HL-60/S4 treated with phorbol 12-myristate 13-acetate at 8.2 ng/mL for 4 days and 3 days (cell line): ENCODE data around the gene PTEN.
"Not testable (repeated sequence)": the region's sequence is repeated elsewhere in the genome, so short reads cannot be mapped to it uniquely, and the experiment has no call there.

ENCODE experiments used
- in situ Hi-C: fragments of 300-500 bp; cut with MboI; formaldehyde crosslinking; loops from 2 replicates; pipeline ENCODE4 v1.15.0; 2022; ENCODE audit warnings: low sequenced_read_pairs

Gene PTEN

GRCh38 chr10:87844837-87845623 lies 18.4 kb upstream of the PTEN start:
- in situ Hi-C loops, result no loop called here

- in situ Hi-C loops, result no loop called here
These were observed 17.8 kb upstream of the PTEN start for GRCh38 chr10:87845624-87845998.

GRCh38 chr10:87846023-87846422 lies 17.4 kb upstream of the PTEN start:
- in situ Hi-C loops, result no loop called here

GRCh38 chr10:87846711-87847110 lies 16.7 kb upstream of the PTEN start:
- in situ Hi-C loops, result not testable (repeated sequence)

GRCh38 chr10:87847550-87847949 lies 15.9 kb upstream of the PTEN start:
- in situ Hi-C loops, result no loop called here

- in situ Hi-C loops, result no loop called here
These were observed 14.4 kb upstream of the PTEN start for GRCh38 chr10:87849001-87849400.

- in situ Hi-C loops, result loop anchor here (25.0 kb wide), 2 partner anchors 537 to 712 kb away; no protein-coding TSS in a partner anchor
These were observed 12.7 kb upstream of the PTEN start for GRCh38 chr10:87850742-87851205.

- in situ Hi-C loops, result loop anchor here (25.0 kb wide), 2 partner anchors 535 to 710 kb away; no protein-coding TSS in a partner anchor
These were observed 11.3 kb upstream of the PTEN start for GRCh38 chr10:87852089-87852488.

GRCh38 chr10:87855247-87855646 lies 8.2 kb upstream of the PTEN start:
- in situ Hi-C loops, result loop anchor here (25.0 kb wide), 2 partner anchors 532 to 707 kb away; no protein-coding TSS in a partner anchor

GRCh38 chr10:87855665-87856064 lies 7.8 kb upstream of the PTEN start:
- in situ Hi-C loops, result loop anchor here (25.0 kb wide), 2 partner anchors 532 to 707 kb away; no protein-coding TSS in a partner anchor

- in situ Hi-C loops, result loop anchor here (25.0 kb wide), 2 partner anchors 527 to 702 kb away; no protein-coding TSS in a partner anchor
These were observed 3.1 kb upstream of the PTEN start for GRCh38 chr10:87860156-87860795.

GRCh38 chr10:87860816-87861403 lies 2.5 kb upstream of the PTEN start:
- in situ Hi-C loops, result loop anchor here (25.0 kb wide), 2 partner anchors 526 to 701 kb away; no protein-coding TSS in a partner anchor

- in situ Hi-C loops, result loop anchor here (25.0 kb wide), 2 partner anchors 526 to 701 kb away; no protein-coding TSS in a partner anchor
These were observed 1.9 kb upstream of the PTEN start for GRCh38 chr10:87861566-87861952.

- in situ Hi-C loops, result loop anchor here (25.0 kb wide), 2 partner anchors 525 to 700 kb away; no protein-coding TSS in a partner anchor
These were observed 1.3 kb upstream of the PTEN start for GRCh38 chr10:87861953-87862678.

GRCh38 chr10:87862679-87863052 lies 759 bp upstream of the PTEN start:
- in situ Hi-C loops, result loop anchor here (25.0 kb wide), 2 partner anchors 525 to 700 kb away; no protein-coding TSS in a partner anchor

- in situ Hi-C loops, result loop anchor here (25.0 kb wide), 2 partner anchors 523 to 698 kb away; no protein-coding TSS in a partner anchor
These were observed 598 bp downstream of the PTEN start for GRCh38 chr10:87863951-87864495.

GRCh38 chr10:87864496-87865059 lies 1.2 kb downstream of the PTEN start:
- in situ Hi-C loops, result loop anchor here (25.0 kb wide), 2 partner anchors 523 to 698 kb away; no protein-coding TSS in a partner anchor

GRCh38 chr10:87865241-87865881 lies 1.9 kb downstream of the PTEN start:
- in situ Hi-C loops, result loop anchor here (25.0 kb wide), 2 partner anchors 522 to 697 kb away; no protein-coding TSS in a partner anchor

- in situ Hi-C loops, result loop anchor here (25.0 kb wide), 2 partner anchors 521 to 696 kb away; no protein-coding TSS in a partner anchor
These were observed 3.1 kb downstream of the PTEN start for GRCh38 chr10:87866412-87866974.
